ENCODE results near the gene SPATA31D4. TPM values are rescaled to one million over a fixed set of nuclear protein-coding genes. Genes with fewer than 3 reads are reported as not detected.
"Not testable (repeated sequence)": the region's sequence is repeated elsewhere in the genome, so short reads cannot be mapped to it uniquely, and the experiment has no call there.

Gene SPATA31D4
- polyA plus RNA-seq (ENCODE audit: insufficient read length in 10 of 10), result not detected
- long read RNA-seq, donor 1, result 0 reads
- long read RNA-seq, donor 2, result 0 reads
- long read RNA-seq, donor 3, result 0 reads
- long read RNA-seq, donor 4, result 0 reads
- long read RNA-seq, donor 5, result 0 reads
- long read RNA-seq, donor 6, result 0 reads
- long read RNA-seq, donor 7, result 0 reads
- long read RNA-seq, donor 8, result 0 reads
- long read RNA-seq, donor 9, result 0 reads

DNA sequence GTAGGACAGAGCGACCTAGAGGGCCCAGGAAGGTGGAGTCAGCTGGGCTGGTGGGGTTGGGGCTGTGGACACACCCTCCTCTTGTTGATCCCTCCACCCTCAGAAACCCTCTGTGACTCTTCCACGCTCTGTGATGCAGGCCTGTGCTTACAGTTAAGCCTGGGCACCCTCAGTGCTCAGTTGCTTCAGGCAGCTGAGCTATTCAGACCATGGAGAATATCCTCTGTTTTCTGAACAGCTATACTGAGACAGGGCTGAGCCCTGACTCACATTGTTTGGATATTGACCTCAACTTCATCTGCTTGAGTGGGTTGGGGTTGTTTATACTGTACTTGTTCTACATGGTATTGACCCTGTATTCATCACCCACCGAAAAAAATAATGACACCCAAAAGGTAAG is at the start of gene SPATA31D4:
Gene SPATA31D4 (plus strand): TSS at position 124 of the 400 bp plus-strand sequence. CDS start 86 bp downstream, at position 210.
- DNase-seq, result not testable (repeated sequence)

DNA sequence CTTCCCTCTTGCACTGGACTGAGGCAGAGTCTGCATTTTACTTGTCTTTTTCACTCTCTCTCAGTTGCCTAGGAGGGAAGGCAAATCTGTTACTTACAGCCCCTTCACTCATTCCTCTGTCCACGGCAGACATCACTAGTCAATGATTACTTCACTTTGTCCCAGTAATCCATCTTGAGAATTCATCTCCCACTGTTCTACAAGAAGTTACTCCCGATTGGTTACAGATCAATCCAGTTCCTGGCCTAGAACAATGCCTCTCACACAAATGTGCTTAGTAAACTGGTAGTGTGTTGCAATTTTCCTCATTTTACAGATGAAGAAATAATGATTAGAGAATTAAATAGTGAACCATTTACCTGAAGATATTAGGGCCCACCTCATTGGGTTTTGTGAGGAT is 49.7 kb upstream of the SPATA31D4 start:
- no peak for DNase-seq

DNA sequence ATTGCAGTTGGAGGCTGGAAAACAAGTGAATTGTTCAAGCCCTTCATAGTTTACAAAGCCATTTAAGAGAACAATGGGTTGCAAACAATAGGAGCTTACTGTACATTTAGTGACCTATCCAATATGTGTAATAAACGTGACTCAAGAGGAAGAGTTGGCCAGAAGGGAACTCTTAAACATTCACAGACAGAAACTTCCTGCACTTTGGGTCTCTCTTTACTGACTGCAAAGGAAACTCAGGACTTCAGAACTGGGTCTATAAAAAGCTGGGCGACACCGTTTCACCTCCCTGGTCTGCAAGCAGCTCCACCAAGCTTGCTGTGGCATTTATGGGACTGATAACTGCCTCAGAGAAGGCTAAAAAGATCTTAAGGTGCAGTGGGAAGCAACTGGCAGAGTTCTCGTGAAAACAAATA is 48.7 kb upstream of the SPATA31D4 start:
- DNase-seq, result peak in 1 of 3 donors; percentile 39

DNA sequence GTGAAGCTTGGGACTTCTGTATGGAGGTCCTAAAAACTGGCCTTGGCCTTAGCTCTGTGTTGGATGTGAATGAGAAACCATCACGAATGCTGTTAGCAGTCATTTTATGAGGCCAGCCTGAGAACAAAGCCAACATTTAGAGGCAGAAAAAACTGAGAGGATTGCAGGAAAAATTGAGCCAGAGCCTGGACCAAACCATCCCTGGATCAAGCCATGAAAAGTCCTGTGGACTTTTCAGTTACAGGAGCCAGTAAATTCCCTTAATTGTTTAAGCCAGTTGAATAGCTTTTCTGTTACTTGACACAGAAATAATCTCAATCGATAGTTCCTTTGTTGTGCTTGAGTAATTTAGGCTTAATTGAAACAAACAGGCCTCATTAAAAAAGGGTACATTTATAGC is 42.6 kb upstream of the SPATA31D4 start:
- no peak for DNase-seq

DNA sequence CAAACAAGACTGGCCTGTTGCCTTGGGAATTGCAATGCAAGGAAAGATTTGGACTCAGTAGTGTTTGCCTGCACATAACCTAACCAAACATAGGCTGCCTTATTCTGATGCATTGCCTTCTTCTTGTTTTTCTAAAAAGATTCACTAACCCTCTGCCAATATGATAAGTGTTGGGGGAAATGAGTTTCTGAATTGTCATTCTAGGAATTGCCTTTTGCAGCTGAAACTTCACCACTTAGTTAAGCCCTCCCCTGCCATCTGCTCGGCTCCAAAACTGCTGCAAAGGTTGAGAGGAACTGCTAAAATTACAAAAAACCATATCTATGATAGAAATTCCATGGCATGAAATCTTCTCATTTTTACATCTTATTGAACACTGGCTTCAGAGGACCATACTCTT is 41.6 kb upstream of the SPATA31D4 start:
- DNase-seq, result no peak

DNA sequence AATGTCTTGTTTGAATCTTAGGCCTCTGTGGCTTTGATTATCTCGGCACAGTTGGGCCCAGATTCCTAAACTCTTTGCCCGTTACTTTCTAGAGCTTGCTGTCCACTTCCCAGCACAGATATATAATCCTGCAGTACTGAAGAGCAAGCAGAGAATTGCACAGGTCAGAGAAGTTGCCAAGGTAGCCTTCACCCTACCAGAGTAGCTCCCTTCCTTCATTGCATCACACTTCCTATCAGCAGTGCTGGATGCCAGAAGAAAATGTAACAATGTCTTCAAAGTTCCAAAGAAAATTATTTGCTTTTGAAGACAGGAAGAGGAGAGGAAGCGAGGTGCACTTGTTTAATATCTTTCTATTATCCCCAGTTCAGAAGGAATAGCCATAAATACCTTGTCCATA is 38.1 kb upstream of the SPATA31D4 start:
- no peak for DNase-seq

DNA sequence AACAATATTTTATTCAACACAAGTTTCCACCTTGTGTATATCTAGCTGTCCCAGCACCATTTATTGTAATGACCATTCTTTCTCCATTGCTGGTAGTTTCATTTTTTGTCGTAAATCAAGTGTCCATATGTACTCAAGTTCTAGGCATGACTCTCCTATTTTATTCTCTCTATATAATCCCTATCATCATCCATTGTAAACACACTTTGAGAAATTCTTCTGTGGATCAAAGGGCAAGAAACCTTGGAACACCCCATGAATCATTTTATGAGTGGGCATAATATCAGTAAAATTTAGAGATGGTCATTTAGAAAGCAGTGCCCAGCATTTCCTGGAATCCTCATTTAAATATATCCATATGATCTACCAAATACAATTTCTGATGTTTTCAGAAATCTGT is 35.8 kb upstream of the SPATA31D4 start:
- no peak for DNase-seq

DNA sequence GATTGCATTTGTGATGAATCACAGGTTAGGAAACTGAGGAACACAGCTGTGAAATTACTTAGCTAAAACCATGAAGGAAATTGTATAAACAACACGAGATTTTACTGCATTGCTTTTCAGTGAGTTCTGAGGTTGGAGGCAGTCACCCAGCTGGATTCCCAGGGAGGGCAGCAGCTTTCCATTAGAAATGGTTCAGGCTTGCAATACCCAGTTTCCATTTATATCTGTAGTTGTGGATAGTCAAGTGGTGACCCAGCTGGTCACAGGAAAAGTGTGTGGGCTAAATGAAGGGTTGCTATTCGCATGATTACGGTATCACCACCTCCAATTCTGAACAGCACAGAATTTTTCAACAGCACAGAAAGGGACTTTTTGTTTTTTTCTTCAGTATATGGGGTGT is 34.3 kb upstream of the SPATA31D4 start:
- DNase-seq, result no peak

DNA sequence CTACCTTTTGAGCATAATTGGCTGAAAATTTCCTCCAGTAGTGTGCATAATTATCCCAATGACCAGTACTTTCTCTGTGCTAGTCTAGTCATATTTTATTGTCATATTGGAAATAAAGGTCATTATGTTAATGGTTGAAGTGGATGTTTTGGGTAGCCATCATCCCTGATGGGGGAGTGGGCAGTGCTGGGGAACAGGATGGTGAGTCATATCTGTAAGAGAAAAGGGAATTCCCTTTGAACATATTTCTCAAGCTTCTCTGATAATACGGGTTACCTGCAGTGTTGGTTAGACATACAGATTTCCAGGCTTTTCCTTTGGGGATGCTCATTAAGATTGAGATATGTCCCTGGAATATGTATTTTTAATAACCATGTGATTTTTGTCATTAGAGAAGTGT is 33.3 kb upstream of the SPATA31D4 start:
- DNase-seq, result no peak

DNA sequence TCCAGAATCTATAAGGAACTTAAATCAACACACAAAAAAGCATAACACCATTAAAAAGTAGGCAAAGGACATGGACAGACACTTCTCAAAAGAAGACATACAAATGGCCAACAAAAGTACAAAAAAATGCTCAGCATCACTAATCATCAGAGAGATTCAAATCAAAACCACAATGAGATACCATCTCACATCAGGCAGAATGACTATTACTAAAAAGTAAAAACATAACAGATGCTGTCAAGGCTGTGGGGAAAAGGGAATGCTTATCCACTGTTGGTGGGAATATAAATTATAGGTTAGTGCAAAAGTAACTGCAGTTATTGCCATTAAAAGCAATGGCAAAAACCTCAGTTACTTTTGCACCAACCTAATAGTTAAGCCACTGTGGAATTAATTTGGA is 32.2 kb upstream of the SPATA31D4 start:
- DNase-seq, result no peak

DNA sequence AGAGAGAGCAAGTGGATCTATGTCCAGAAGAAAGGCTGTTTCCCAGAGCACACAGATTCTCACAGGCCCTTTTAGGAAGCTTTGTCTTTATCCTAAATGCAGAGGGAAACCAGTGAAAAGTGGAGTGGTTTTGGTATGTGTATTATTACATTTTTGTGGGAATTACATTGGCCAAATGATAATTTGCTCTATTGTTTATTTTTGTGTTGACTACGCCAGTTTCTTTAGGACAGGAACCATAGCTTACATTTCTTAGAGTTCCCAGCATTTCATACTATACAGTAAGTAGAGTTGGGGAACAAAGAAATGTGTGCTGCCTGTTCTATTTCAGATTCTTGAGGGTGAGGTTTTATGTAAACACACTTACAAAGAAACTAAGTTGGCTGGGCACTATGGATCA is 29.4 kb upstream of the SPATA31D4 start:
- no peak for DNase-seq

DNA sequence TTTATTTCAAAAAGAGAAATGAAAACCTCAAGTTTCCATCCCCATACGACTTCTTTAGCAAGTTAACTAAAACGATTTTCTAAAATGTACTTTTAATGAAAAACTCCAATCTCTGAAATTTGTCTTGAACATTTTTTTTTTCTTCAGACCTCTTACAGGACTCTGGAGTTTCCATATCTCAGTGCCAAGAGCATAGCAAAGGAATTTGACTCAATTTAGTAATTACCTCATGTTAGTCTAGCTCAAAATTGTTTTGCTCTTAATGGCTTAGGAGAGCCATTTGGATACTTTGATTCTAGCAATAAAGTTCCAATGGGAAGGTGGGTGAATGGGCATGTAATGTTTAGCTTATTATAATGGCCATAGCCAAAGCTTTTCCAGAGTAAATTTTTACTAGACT is 26.0 kb upstream of the SPATA31D4 start:
- DNase-seq, result peak; percentile 15 to 41 (median 34)

DNA sequence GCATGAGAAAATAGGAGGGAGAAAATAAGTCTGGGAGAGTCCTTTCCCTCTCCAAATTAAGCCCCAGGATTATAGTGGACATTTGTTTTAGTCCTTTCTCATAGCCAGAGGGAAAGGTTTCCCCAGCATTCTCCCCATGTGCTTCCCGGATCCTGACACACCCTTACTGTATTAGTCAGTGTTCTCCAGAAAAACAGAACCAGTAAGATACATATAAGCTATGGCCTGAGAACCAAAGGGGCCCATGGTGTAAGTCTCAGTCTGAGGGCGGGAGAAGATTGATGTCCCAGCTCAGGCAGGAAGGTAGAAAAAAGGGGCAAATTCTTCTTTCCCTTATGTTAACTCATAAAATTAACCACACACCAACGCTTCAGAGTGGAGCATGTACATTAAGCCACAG is 25.6 kb upstream of the SPATA31D4 start:
- no peak for DNase-seq

DNA sequence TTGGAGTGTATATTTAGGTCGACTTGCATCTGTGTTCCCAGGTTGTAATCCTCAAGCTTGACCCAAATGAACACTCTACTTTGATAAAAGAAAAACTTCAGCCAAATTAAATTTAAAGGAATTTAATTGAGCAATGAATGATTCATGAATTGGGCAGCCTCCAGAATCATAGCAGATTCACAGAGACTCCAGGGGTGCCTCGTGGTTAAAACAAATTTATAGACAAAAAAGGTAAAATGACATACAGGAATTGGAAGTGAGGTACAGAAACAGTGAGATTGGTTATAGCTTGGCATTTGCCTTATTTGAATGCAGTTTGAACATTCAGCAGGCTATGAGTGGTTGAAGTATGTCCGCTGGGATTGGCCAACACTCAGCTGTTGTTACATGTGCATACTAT is 21.6 kb upstream of the SPATA31D4 start:
- DNase-seq, result peak in 1 of 3 donors; percentile 32

DNA sequence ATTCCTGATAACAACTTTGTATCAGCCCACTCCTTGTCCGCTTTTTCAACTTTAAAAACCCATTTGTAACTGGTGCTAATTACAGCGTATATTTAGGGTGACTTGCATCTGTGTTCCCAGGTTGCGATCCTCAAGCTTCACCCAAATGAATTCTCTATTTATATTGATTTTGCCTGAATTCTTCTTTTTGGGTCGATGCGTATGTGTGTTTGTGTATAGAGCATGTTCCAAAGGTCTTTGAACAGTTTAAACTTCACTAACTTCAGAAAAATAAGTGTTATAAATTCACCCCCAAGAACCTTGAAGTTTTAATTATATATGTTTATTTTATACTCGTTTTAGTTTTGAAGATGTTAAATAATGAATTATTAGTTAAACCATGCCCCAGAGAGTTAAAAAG is 16.1 kb upstream of the SPATA31D4 start:
- DNase-seq, result no peak

DNA sequence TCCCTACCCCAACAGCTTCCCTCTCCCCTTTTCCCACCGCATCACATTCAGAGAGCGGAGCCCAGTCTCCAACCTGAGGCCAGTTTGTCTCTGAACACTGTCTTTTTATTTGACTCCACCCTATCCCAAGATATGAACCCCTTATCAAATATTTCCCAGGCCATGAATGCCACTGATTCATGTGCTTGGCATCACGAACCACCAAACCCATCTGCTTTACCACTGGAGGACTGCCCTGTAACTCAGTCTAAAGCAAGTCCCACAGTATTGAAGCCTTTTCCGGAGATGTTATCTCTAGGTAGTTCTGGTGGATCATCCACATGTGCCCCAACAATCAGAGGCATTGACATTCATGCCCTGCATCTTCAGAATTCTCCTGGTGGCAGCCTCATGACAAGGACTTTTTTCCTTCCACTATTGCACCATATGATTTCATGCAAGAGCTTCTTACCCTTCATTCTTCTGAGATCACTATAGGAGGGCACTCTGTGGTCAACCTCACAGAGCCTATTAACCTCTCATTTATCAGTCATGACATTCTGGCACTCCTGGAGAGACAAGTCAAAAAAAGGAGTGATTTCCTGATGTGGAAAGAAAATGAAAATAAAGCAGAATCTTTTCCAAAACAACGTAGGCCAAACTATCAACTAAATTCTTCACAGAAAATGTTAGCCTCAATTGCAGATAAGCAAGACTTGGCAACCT is 12.3 kb upstream of the SPATA31D4 start:
- DNase-seq, result no peak

DNA sequence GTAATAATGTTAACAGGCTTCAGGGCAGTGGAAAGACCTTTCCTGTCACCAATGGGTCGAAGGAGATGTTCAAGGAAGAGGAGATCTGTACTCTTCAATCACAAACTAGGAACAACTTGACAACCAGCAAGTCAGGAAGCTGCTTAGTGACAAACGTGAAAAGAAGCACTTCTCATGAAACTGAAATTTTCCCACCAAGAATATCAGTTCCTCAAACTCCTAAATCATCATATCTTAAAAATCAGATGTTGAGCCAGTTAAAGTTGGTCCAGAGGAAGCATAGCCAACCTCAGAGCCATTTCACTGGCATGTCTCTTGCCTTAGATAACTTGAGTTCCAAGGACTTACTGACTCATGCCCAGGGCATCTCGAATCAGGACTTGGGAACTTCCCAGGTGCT is 9.7 kb upstream of the SPATA31D4 start:
- DNase-seq, result not testable (repeated sequence)

DNA sequence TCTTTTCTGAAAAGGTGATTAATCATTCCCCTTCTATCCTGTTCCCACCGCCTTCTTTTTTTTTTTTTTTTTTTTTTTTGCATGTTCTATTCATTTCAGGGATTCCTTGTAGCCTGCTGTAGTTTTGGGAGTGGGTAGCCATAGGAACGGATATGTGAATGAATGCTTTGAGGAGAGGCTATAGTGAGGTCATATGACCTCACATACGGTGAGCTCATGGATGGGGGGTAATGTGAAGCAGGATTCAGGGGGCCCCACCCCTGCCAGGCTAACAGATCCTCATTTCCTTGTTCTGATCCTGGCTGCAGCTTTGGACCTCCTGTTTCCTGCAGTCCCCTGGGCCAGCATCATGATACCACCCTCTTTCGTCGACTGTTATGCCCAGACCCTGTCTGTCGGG is 1.9 kb downstream of the SPATA31D4 start:
- DNase-seq, result not testable (repeated sequence)

DNA sequence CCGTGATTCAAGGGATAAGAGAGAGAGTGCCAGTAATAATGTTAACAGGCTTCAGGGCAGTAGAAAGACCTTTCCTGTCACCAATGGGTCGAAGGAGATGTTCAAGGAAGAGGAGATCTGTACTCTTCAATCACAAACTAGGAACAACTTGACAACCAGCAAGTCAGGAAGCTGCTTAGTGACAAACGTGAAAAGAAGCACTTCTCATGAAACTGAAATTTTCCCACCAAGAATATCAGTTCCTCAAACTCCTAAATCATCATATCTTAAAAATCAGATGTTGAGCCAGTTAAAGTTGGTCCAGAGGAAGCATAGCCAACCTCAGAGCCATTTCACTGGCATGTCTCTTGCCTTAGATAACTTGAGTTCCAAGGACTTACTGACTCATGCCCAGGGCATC is 5.3 kb downstream of the SPATA31D4 start:
- not testable (repeated sequence) for DNase-seq

DNA sequence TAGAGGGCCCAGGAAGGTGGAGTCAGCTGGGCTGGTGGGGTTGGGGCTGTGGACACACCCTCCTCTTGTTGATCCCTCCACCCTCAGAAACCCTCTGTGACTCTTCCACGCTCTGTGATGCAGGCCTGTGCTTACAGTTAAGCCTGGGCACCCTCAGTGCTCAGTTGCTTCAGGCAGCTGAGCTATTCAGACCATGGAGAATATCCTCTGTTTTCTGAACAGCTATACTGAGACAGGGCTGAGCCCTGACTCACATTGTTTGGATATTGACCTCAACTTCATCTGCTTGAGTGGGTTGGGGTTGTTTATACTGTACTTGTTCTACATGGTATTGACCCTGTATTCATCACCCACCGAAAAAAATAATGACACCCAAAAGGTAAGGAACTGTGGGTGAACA is 15.2 kb downstream of the SPATA31D4 start, which contains the start of gene SPATA31D3:
Gene SPATA31D3 (plus strand): TSS at position 108 of the 400 bp plus-strand sequence. CDS start 86 bp downstream, at position 194.
- DNase-seq, result not testable (repeated sequence)

DNA sequence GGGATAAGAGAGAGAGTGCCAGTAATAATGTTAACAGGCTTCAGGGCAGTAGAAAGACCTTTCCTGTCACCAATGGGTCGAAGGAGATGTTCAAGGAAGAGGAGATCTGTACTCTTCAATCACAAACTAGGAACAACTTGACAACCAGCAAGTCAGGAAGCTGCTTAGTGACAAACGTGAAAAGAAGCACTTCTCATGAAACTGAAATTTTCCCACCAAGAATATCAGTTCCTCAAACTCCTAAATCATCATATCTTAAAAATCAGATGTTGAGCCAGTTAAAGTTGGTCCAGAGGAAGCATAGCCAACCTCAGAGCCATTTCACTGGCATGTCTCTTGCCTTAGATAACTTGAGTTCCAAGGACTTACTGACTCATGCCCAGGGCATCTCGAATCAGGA is 20.4 kb downstream of the SPATA31D4 start:
- DNase-seq, result not testable (repeated sequence)

DNA sequence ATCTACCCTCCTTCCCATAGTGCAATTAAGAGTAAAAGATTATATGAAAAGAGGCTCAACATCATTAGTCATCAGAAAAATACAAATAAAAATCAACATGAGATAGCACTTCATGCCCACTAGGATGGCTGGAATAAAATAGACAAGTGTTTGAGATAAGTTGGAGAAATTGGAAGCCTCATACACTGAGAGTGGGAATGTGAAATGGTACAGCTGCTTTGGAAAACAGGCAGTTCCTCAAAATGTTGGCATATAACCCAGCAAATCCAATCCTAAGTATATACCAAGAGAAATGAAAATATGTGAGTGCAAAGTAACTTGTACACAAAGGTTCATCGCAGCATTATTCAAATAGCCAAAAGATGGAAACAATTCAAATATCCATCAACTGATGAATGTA is 24.9 kb downstream of the SPATA31D4 start:
- DNase-seq, result no peak

DNA sequence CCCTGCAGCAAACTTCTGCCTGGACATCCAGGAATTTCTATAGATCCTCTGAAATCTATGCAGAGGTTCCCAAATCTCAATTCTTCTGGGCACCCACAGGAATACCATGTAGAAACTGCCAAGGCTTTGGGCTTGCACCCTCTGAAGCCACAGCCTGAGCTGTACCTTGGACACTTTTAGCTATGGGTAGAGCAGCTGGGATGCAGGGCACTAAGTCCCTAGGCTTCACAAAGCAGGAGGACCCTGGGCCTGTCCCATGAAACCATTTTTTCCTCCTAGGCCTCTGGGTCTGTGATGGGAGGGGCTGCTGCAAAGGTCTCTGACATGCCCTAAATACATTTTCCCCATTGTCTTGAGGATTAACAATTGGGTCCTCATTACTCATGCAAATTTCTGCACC is 27.4 kb downstream of the SPATA31D4 start:
- DNase-seq, result no peak
